ENCODE measurements around the gene RPS6KA2. TPM values are rescaled to one million over a fixed set of nuclear protein-coding genes. Genes with fewer than 3 reads are reported as not detected.

RPS6KA2 gene
- total RNA-seq, 2 experiments from 2014 or later, result 1.6 to 1.9 TPM

DNA sequence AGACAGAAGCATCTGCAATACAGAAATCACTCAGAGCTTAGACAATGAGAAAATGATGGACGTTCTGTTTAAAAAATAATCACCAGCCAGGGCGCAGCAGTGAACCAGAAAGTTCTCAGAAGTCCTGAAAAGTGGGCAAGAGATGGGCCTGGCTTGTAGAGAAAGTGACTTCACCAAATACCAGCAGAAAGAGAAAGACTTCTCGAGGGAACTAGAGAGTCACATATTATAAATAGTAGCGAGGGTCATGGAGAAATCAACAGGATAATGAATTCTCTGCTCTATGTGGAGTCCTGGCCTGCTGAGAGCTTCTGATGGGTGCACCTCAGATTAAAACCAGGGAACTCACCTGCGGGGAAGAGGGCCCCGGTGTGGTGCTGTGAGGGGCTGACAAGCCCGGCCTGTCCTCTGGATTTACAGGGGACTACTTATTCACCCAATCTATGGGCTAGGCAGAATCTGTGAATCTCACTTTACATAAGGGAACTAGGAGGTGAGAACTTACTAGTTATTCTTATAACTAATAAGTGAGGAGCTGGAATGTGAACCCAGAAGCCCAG, 35.0 kb downstream of the RPS6KA2 start:
- no peaks in the 10 kb centered on the region for H3K36me3 Mint-ChIP-seq (ENCODE audit: low read depth)
- H3K4me3 Mint-ChIP-seq, result no peak overlapping the region
- peaks cover 14% of the 10 kb centered on the region for H3K4me1 Mint-ChIP-seq (ENCODE audit: low read depth)
- ATAC-seq (no peak), DNase-seq (no peak)
- CTCF ChIA-PET, result interaction anchor here (0.6 kb wide), 1 partner anchor 347 kb away, joined by 4 read pairs; no protein-coding TSS in a partner anchor
- H3K9me3 Mint-ChIP-seq (ENCODE audit: insufficient read depth), result no peaks in the 10 kb centered on the region
- H3K27me3 Mint-ChIP-seq (ENCODE audit: low read depth), result no peaks in the 10 kb centered on the region
- H3K27ac Mint-ChIP-seq, result no peak overlapping the region
- POLR2A ChIA-PET, result no interaction called here

- Mint-ChIP-seq H3K36me3 (ENCODE audit: low read depth) (no peaks in the 10 kb centered on the region), H3K9me3 (ENCODE audit: insufficient read depth) (no peaks in the 10 kb centered on the region), H3K4me3 (no peak overlapping the region), H3K4me1 (ENCODE audit: low read depth) (peaks cover 14% of the 10 kb centered on the region), H3K27me3 (ENCODE audit: low read depth) (no peaks in the 10 kb centered on the region), H3K27ac (no peak overlapping the region)
- POLR2A ChIA-PET, result no interaction called here
- ATAC-seq (no peak), DNase-seq (no peak)
- CTCF ChIA-PET, result no interaction called here
Measured at GRCh38 chr6:166591026-166591425, 36.0 kb downstream of the RPS6KA2 start.

DNA sequence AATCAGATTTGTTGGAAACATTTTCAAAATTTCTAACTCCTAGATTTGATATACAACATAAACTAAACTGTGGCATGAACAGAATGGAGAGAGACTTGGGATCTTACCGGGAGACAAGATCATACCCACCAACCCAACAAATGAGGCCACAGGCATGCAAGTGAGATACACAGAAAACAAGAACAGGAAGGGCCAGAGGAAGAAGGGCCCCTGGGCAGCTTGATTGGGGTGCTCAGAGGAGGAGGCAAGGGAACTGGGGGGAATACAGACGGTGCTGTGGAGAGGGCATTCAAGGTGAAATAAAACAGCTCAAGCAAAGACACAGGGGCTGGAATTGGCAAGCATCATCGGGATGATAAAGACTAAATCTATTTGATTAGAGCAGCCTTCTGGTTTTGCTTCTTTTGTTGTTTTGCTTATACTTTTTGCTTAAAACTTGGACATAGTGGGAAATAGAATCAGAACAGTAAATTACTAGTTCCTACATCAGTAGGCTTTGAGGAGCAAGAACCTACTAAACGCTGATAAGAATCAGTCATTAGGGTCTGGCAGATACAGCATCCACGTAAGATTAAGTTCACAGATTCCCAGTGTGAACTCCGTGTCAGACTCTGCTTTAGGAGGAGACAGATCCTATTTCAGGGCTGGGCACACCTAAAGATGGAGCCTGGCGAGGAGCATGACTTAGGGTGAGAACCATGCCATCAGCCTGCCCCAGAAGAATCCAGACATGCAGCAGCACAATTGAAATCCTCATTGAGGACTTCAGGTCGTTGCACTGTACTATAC, 37.1 kb downstream of the RPS6KA2 start:
- no peaks in the 10 kb centered on the region for H3K9me3 Mint-ChIP-seq (ENCODE audit: insufficient read depth)
- no peak for DNase-seq
- no peak overlapping the region for H3K4me3 Mint-ChIP-seq
- H3K27me3 Mint-ChIP-seq (ENCODE audit: low read depth), result no peaks in the 10 kb centered on the region
- H3K36me3 Mint-ChIP-seq (ENCODE audit: low read depth), result no peaks in the 10 kb centered on the region
- no peak for ATAC-seq
- peaks cover 14% of the 10 kb centered on the region for H3K4me1 Mint-ChIP-seq (ENCODE audit: low read depth)
- ChIA-PET POLR2A (no interaction called here), CTCF (no interaction called here)
- no peak overlapping the region for H3K27ac Mint-ChIP-seq

DNA sequence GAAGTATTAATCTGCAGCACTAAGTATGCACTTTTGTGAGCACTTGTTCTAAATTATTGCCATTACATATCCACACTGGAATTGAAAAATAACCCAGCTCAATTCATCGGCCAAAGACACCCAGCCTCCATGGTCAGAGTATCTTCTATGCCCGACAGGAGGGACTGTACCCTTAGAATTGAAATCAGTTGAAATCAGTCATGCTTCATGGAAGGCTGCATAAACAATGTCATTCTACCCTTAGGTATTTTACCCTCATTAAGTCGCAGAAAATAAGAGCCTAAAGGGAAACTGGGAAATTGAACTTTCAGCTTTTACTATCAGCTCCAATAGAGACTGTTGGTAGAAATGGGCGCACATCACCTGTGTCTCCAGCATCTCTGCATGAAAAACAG, 37.7 kb downstream of the RPS6KA2 start:
- H3K9me3 Mint-ChIP-seq (ENCODE audit: insufficient read depth), result no peaks in the 10 kb centered on the region
- H3K27me3 Mint-ChIP-seq (ENCODE audit: low read depth), result no peaks in the 10 kb centered on the region
- no peak overlapping the region for H3K4me3 Mint-ChIP-seq
- ChIA-PET CTCF (interaction anchor here (0.7 kb wide), 1 partner anchor 325 kb away, joined by 3 read pairs; no protein-coding TSS in a partner anchor), POLR2A (no interaction called here)
- no peaks in the 10 kb centered on the region for H3K36me3 Mint-ChIP-seq (ENCODE audit: low read depth)
- peaks cover 14% of the 10 kb centered on the region for H3K4me1 Mint-ChIP-seq (ENCODE audit: low read depth)
- no peak for DNase-seq
- no peak overlapping the region for H3K27ac Mint-ChIP-seq
- no peak for ATAC-seq

- no peaks in the 10 kb centered on the region for H3K36me3 Mint-ChIP-seq (ENCODE audit: low read depth)
- H3K27ac Mint-ChIP-seq, result no peak overlapping the region
- ChIA-PET POLR2A (no interaction called here), CTCF (interaction anchor here (0.7 kb wide), 1 partner anchor 326 kb away, joined by 3 read pairs; no protein-coding TSS in a partner anchor)
- peaks cover 14% of the 10 kb centered on the region for H3K4me1 Mint-ChIP-seq (ENCODE audit: low read depth)
- ATAC-seq, result no peak
- no peak for DNase-seq
- H3K27me3 Mint-ChIP-seq (ENCODE audit: low read depth), result no peaks in the 10 kb centered on the region
- H3K9me3 Mint-ChIP-seq (ENCODE audit: insufficient read depth), result no peaks in the 10 kb centered on the region
- H3K4me3 Mint-ChIP-seq, result no peak overlapping the region
Measured at GRCh38 chr6:166588691-166589336, 38.2 kb downstream of the RPS6KA2 start.

- CTCF ChIA-PET, result no interaction called here
- ATAC-seq, result no peak
- POLR2A ChIA-PET, result no interaction called here
Measured at GRCh38 chr6:166587631-166588413, 39.2 kb downstream of the RPS6KA2 start.

DNA sequence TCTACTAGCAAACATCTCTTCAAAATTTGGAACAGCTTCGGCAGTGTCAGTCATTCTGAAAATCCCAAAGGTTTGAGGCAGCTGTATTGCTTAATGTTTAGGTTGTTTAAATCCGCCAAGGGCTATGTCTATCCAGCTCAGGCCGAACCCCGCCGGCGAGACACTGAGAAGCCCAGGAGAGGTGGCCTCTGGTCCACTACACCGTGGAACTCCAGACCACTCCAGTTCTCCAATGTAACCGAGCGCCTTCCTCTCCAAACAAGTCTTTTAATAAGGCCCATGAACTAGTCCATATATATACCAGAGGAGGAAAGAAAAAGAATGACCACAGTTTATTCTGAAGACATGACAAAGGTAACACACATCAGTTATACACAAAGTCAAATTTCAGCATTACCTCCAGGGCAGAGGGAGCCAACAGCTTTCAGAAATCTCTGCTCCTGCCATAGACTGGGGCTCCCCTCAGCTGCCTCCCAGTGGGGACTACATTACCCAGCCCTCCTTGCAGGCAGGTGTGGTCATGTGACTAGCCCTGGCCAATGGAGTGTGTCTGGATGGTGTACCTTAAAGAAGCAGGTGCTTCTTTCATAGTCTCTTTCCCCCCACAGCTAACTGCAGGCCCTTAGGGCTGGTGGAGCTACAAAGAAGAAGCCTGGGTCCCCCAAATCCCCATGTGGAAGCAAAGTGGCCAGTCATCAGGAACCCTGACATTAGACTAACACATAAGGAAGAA, 40.5 kb downstream of the RPS6KA2 start, which contains the start of gene RAMACL:
Gene RAMACL, minus strand, starts transcription at position 255 of the 733 bp plus-strand sequence. Its CDS starts 201 bp downstream, at position 54.
- CTCF ChIA-PET, result no interaction called here
- no peaks in the 10 kb centered on the region for H3K9me3 Mint-ChIP-seq (ENCODE audit: insufficient read depth)
- POLR2A ChIA-PET, result no interaction called here
- DNase-seq (peak; percentile 58), ATAC-seq (peak; percentile 93)
- no peaks in the 10 kb centered on the region for H3K27me3 Mint-ChIP-seq (ENCODE audit: low read depth)
- no peaks in the 10 kb centered on the region for H3K36me3 Mint-ChIP-seq (ENCODE audit: low read depth)
- no peak within 1 kb of the TSS for H3K27ac Mint-ChIP-seq
- H3K4me3 Mint-ChIP-seq, result no peak within 1 kb of the TSS
- peaks cover 14% of the 10 kb centered on the region for H3K4me1 Mint-ChIP-seq (ENCODE audit: low read depth)

More at GRCh38 chr6:166587631-166588413, 39.2 kb downstream of the RPS6KA2 start:
- DNase-seq, result no peak
- no peaks in the 10 kb centered on the region for H3K27me3 Mint-ChIP-seq (ENCODE audit: low read depth)
- no peaks in the 10 kb centered on the region for H3K9me3 Mint-ChIP-seq (ENCODE audit: insufficient read depth)
- H3K4me1 Mint-ChIP-seq (ENCODE audit: low read depth), result peaks cover 14% of the 10 kb centered on the region
- H3K4me3 Mint-ChIP-seq, result no peak overlapping the region
- H3K27ac Mint-ChIP-seq, result no peak overlapping the region
- H3K36me3 Mint-ChIP-seq (ENCODE audit: low read depth), result no peaks in the 10 kb centered on the region

DNA sequence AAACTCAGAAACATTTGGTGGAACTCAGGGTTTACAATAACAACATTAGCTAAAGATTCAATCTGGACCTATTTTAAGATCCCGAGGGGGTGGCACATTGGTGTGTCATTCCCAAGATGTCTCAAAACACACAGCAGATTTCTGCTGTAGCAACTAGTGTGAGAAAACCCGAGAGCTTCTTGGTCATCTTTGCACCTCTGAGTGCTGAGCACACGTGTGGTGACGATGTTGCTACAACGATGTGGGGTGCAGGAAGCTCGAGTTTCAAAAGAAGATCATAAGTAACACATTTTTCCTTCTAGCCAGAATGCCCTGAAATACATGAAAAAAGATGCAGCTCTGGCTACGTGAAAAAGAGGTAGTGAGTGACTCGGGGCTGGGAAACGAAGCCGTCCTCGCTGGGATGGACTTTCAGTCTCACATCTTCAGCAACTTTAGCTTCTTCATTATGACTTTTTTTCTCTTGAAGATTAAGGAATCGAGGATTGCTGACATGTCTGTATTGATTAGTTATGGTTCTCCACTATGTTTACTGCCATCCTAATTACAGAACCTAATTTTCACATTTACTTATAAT, 42.1 kb downstream of the RPS6KA2 start:
- POLR2A ChIA-PET, result no interaction called here
- no peaks in the 10 kb centered on the region for H3K36me3 Mint-ChIP-seq (ENCODE audit: low read depth)
- ATAC-seq, result no peak
- CTCF ChIA-PET, result interaction anchor here (1.6 kb wide), 1 partner anchor 41 kb away, joined by 3 read pairs; no protein-coding TSS in a partner anchor
- H3K27me3 Mint-ChIP-seq (ENCODE audit: low read depth), result no peaks in the 10 kb centered on the region
- peaks cover 14% of the 10 kb centered on the region for H3K4me1 Mint-ChIP-seq (ENCODE audit: low read depth)
- H3K4me3 Mint-ChIP-seq, result no peak overlapping the region
- no peak for DNase-seq
- H3K27ac Mint-ChIP-seq, result no peak overlapping the region
- H3K9me3 Mint-ChIP-seq (ENCODE audit: insufficient read depth), result no peaks in the 10 kb centered on the region

GRCh38 chr6:166584155-166584554, 42.9 kb downstream of the RPS6KA2 start:
- DNase-seq, result no peak
- no peak overlapping the region for H3K4me3 Mint-ChIP-seq
- H3K27ac Mint-ChIP-seq, result peak overlapping the region; percentile 2
- no peak for ATAC-seq
- POLR2A ChIA-PET, result no interaction called here
- H3K4me1 Mint-ChIP-seq (ENCODE audit: low read depth), result peaks cover 8% of the 10 kb centered on the region
- no peaks in the 10 kb centered on the region for H3K9me3 Mint-ChIP-seq (ENCODE audit: insufficient read depth)
- no peaks in the 10 kb centered on the region for H3K27me3 Mint-ChIP-seq (ENCODE audit: low read depth)
- H3K36me3 Mint-ChIP-seq (ENCODE audit: low read depth), result no peaks in the 10 kb centered on the region
- CTCF ChIA-PET, result interaction anchor here (1.6 kb wide), 1 partner anchor 42 kb away, joined by 3 read pairs; no protein-coding TSS in a partner anchor

- CTCF ChIA-PET, result interaction anchor here (1.6 kb wide), 1 partner anchor 43 kb away, joined by 3 read pairs; no protein-coding TSS in a partner anchor
- DNase-seq, result no peak
- POLR2A ChIA-PET, result no interaction called here
- Mint-ChIP-seq H3K9me3 (ENCODE audit: insufficient read depth) (no peaks in the 10 kb centered on the region), H3K27ac (no peak overlapping the region), H3K4me1 (ENCODE audit: low read depth) (peaks cover under 1% of the 10 kb centered on the region), H3K4me3 (no peak overlapping the region), H3K27me3 (ENCODE audit: low read depth) (no peaks in the 10 kb centered on the region), H3K36me3 (ENCODE audit: low read depth) (no peaks in the 10 kb centered on the region)
- no peak for ATAC-seq
Measured at GRCh38 chr6:166583230-166583965, 43.7 kb downstream of the RPS6KA2 start.

All from activated CD8-positive, alpha-beta T cell treated with anti-CD3 and anti-CD28 coated beads, Interleukin-2, amount 10 ng/mL, durations not matched to agents 7 days and 5 days (primary cell).